HepG2 (cell line): Measurements from ENCODE around the gene RBM12. TPM values are rescaled to one million over a fixed set of nuclear protein-coding genes. Genes with fewer than 3 reads are reported as not detected.
A peak's percentile ranks its signal among the peaks of the same experiment; 100 is the strongest.

Experiments used
- ATAC-seq: fragments of 200-7000 bp; cut with Tn5 transposase; 3 replicates; pipeline ENCODE4 v1.9.1; 2020; ENCODE audit warnings: mild to moderate bottlenecking, moderate library complexity
- BruUV-seq: library from RNA; stranded (reverse); fragments of 400-500 nt; replicated peaks from 2 replicates; lab custom pipeline; 2021; lab: Mats Ljungman, UMichigan
- CTCF ChIA-PET: fragments of 300-600 bp; formaldehyde crosslinking; extraction: SDS; loops from one replicate; lab custom pipeline; 2021; ENCODE audit warnings: low total read pairs, inconsistent platforms, low intra/inter-chr PET ratio; lab: Yijun Ruan, JAX
- POLR2A ChIA-PET: fragments of 350-600 bp; sonication (Branson Sonifier 250); formaldehyde crosslinking; loops from one replicate; lab custom pipeline; 2020; ENCODE audit warnings: antibody characterized with exemption, inconsistent platforms; lab: Yijun Ruan, JAX
- DNase-seq: peaks from one replicate; pipeline ENCODE4 v3.0.0-alpha.2; 2015; ENCODE audit warnings: low spot score
- FAIRE-seq: peaks from 3 replicates; lab custom pipeline; 2011; peaks lifted over from hg19 to GRCh38; lab: Jason Lieb, UNC
- H2AFZ ChIP-seq: one replicate; pipeline ENCODE4 v1.6.1; 2011; ENCODE audit warnings: low read length, inconsistent platforms
- H3K27ac ChIP-seq: fragments of 300-600 bp; 3 replicates; pipeline ENCODE4 v1.8.0; 2011; ENCODE audit warnings: mixed run types, mild to moderate bottlenecking, mixed read lengths, low read length, inconsistent platforms; ENCODE audit not compliant: insufficient read depth; ENCODE audit errors: extremely low read length
- H3K27me3 ChIP-seq, 2 experiments: fragments of 200-600 bp in 1 of 2; 2 replicates in 1 of 2; 3 replicates in 1 of 2; pipeline versions ENCODE4 v1.6.0 to v1.8.0; 2011; ENCODE audit warnings: low read length in 2 of 2, mild to moderate bottlenecking in 2 of 2, moderate library complexity in 2 of 2, inconsistent platforms in 1 of 2; ENCODE audit not compliant: insufficient read depth in 2 of 2, control insufficient read depth in 1 of 2
- H3K36me3 ChIP-seq, 2 experiments: fragments of 200-600 bp in 1 of 2; replicated peaks in 1 of 2; 2 replicates in 1 of 2; 3 replicates in 1 of 2; pipeline versions ENCODE4 v1.5.1 to v1.8.0; 2011; ENCODE audit warnings: low read length in 2 of 2, inconsistent platforms in 1 of 2; ENCODE audit not compliant: insufficient read depth in 2 of 2, control insufficient read depth in 1 of 2
- H3K4me1 ChIP-seq: 2 replicates; pipeline ENCODE4 v1.5.1; 2012; ENCODE audit warnings: low read length, inconsistent platforms; ENCODE audit not compliant: insufficient read depth
- H3K4me2 ChIP-seq: 2 replicates; pipeline ENCODE4 v1.6.0; 2011; ENCODE audit warnings: low read depth, low read length, inconsistent platforms
- H3K4me3 ChIP-seq, 3 experiments: fragments of 200-600 bp in 1 of 3; sonication (generic), shearing (Covaris generic) in 1 of 3; replicated peaks in 1 of 3; 2 replicates each; pipeline ENCODE4 v1.5.1; 2011 to 2016; ENCODE audit warnings: low read length in 3 of 3, inconsistent platforms in 2 of 3, low read depth in 2 of 3, mild to moderate bottlenecking in 2 of 3, control low read depth in 1 of 3, mixed read lengths in 1 of 3; ENCODE audit not compliant: insufficient read depth in 1 of 3
- H3K79me2 ChIP-seq: one replicate; pipeline ENCODE4 v1.6.1; 2011; ENCODE audit warnings: low read length, inconsistent platforms; ENCODE audit not compliant: insufficient read depth
- H3K9ac ChIP-seq: 2 replicates; pipeline ENCODE4 v1.6.0; 2011; ENCODE audit warnings: mild to moderate bottlenecking, low read depth, low read length, inconsistent platforms; ENCODE audit not compliant: insufficient read depth
- H3K9me3 ChIP-seq: 2 replicates; pipeline ENCODE4 v1.5.1; 2012; ENCODE audit warnings: mild to moderate bottlenecking, low read length
- H4K20me1 ChIP-seq: 2 replicates; pipeline ENCODE4 v1.6.0; 2011; ENCODE audit warnings: inconsistent platforms, mild to moderate bottlenecking, low read length, moderate library complexity; ENCODE audit not compliant: insufficient read depth
- ARID4A ChIP-seq: sonication (generic); formaldehyde crosslinking; IDR thresholded peaks from 2 replicates; pipeline ENCODE4 v1.5.0; 2020; ENCODE audit warnings: mild to moderate bottlenecking, missing genetic modification reagents, borderline replicate concordance
- ARNT ChIP-seq: fragments of 450-650 bp; IDR thresholded peaks from 2 replicates; pipeline ENCODE4 v1.6.1; 2017
- CSRNP1 ChIP-seq: sonication (generic); formaldehyde crosslinking; IDR thresholded peaks from 2 replicates; pipeline ENCODE4 v1.8.1; 2023; ENCODE audit warnings: mild to moderate bottlenecking, missing genetic modification reagents
- HDAC2 ChIP-seq: sonication (generic); formaldehyde crosslinking; IDR thresholded peaks from 2 replicates; pipeline ENCODE4 v1.4.0; 2020; ENCODE audit warnings: missing genetic modification reagents
- MTF1 ChIP-seq: sonication (generic); formaldehyde crosslinking; IDR thresholded peaks from 2 replicates; pipeline ENCODE4 v1.5.0; 2020; ENCODE audit warnings: missing genetic modification reagents
- NFRKB ChIP-seq: fragments of 450-650 bp; IDR thresholded peaks from 2 replicates; pipeline ENCODE4 v1.6.1; 2017
- POGZ ChIP-seq: sonication (generic); formaldehyde crosslinking; IDR thresholded peaks from 2 replicates; pipeline ENCODE4 v1.4.0; 2020; ENCODE audit warnings: mild to moderate bottlenecking, missing genetic modification reagents
- REPIN1 ChIP-seq: sonication (generic); formaldehyde crosslinking; IDR thresholded peaks from 2 replicates; pipeline ENCODE4 v1.8.0; 2022; ENCODE audit warnings: missing genetic modification reagents, low read depth, mild to moderate bottlenecking, borderline replicate concordance
- SIN3A ChIP-seq: IDR thresholded peaks from 2 replicates; pipeline ENCODE4 v1.6.1; 2011; ENCODE audit warnings: low read depth, mild to moderate bottlenecking, control low read depth, low read length, borderline replicate concordance
- YEATS2 ChIP-seq: sonication (generic); formaldehyde crosslinking; IDR thresholded peaks from 2 replicates; pipeline ENCODE4 v1.4.0; 2020; ENCODE audit warnings: missing genetic modification reagents, borderline replicate concordance
- ZNF251 ChIP-seq: sonication (generic); formaldehyde crosslinking; IDR thresholded peaks from 2 replicates; pipeline ENCODE4 v1.9.0; 2021; ENCODE audit warnings: mild to moderate bottlenecking, missing genetic modification reagents
- ZNF33B ChIP-seq: sonication (generic); formaldehyde crosslinking; IDR thresholded peaks from 2 replicates; pipeline ENCODE4 v1.5.1; 2020; ENCODE audit warnings: mild to moderate bottlenecking, missing genetic modification reagents
- ZNF572 ChIP-seq: sonication (generic); formaldehyde crosslinking; IDR thresholded peaks from 2 replicates; pipeline ENCODE4 v1.5.1; 2020; ENCODE audit warnings: mild to moderate bottlenecking, missing genetic modification reagents
- WGBS: methylation state at CpG from one replicate; pipeline ENCODE4 v1.1.6; 2017; ENCODE audit warnings: low lambda C conversion rate; 5-methylcytosine and 5-hydroxymethylcytosine counted together
- in situ Hi-C: cut with HindIII; loops from 2 replicates; pipeline ENCODE4 v1.10.0; 2017; ENCODE audit warnings: low pct_unique_long_range_greater_than_20kb; ENCODE audit not compliant: extremely low pct_ligation_motif_present
- intact Hi-C: fragments of 100-400 bp; cut with micrococcal nuclease; formaldehyde crosslinking; loops from one replicate; pipeline ENCODE4 v1.10.0; 2022; ENCODE audit not compliant: unreplicated experiment
- polyA plus RNA-seq, 8 experiments: library from polyadenylated mRNA; depleted of rRNA in 3 of 8; stranded (reverse) in 7 of 8; unstranded in 1 of 8; fragments of >200 nt; fragmentation: Illumina TruSeq in 4 of 8; extraction: Trizol in 4 of 8; gene quantifications; 2 replicates each; pipeline versions ENCODE4 v1.2.1 to v1.2.3, GENCODE V29; 2011 to 2016; ENCODE audit warnings: low read depth in 4 of 8, missing spikeins in 1 of 8, mixed read lengths in 1 of 8; ENCODE audit not compliant: insufficient read depth in 1 of 8
- total RNA-seq, 5 experiments: library from RNA; depleted of rRNA; stranded (reverse); fragments of >200 nt; fragmentation: Illumina TruSeq; extraction: Trizol; gene quantifications; 2 replicates each; pipeline ENCODE4 v1.2.3, GENCODE V29; 2016; ENCODE audit warnings: low read depth in 1 of 5
- TF ChIP-seq, protein P1 (sequence below): sonication (generic); formaldehyde crosslinking; IDR thresholded peaks from 2 replicates; pipeline ENCODE4 v1.8.0; 2022; ENCODE audit warnings: missing genetic modification reagents, mild to moderate bottlenecking, moderate library complexity, borderline replicate concordance

RBM12 gene
- total and polyA plus RNA-seq, 2 of the 13 experiments (the other 11 are each of a cell fraction or from before 2014, with no cell fraction given), result 97.9 to 104 TPM

DNA sequence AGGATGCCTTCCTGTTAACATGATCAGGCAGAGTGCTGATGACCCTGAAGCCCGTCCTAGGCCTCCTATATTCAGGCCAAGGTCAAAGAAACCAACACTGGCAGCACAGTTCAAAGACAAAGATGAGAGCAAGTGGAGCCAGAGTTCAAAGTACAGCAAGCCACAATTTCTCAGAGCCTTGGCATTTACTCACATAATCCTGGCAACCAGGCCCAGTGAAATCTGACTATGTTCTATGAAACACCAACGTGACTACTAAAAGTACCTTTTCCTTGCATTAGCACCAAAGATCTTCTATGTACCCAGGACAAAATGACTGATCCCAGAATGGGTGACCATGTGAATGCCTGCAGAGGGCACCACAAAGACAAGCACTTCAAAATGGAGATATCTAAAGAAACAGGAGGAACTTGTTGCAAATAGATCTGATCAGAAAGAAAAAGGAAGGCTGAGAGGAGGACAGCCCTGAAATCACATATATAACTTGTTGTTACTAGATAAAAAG, 30.6 kb upstream of the RBM12 start (continued):
- TF ChIP-seq YEATS2 (CRISPR knock-in tag), result peak; percentile 51; the same call in 1 of the 2 replicates
- no peak for TF ChIP-seq ARNT
- peak; percentile 61; the same call in 1 of the 2 replicates for TF ChIP-seq POGZ (CRISPR knock-in tag)
- TF ChIP-seq, all 625 proteins: peak for 124

- POLR2A ChIA-PET, result interaction anchor here (1.1 kb wide), 1 partner anchor 30 kb away, joined by 3 read pairs; no protein-coding TSS in a partner anchor
- no TSS peak for BruUV-seq
- ATAC-seq (no peak), FAIRE-seq (no peak)
- intact Hi-C loops, result loop anchor here (10.0 kb wide), 2 partner anchors 195 to 225 kb away; no protein-coding TSS in a partner anchor
- no peaks in the 10 kb centered on the region for H3K27me3 ChIP-seq
- TF ChIP-seq REPIN1 (CRISPR knock-in tag) (no peak), MTF1 (CRISPR knock-in tag) (no peak), NFRKB (no peak), ARID4A (CRISPR knock-in tag) (no peak), ZNF251 (CRISPR knock-in tag) (no peak), CSRNP1 (CRISPR knock-in tag) (no peak), ZNF33B (CRISPR knock-in tag) (no peak), ZNF572 (CRISPR knock-in tag) (no peak), SIN3A (no peak), HDAC2 (no peak)
- TF ChIP-seq, protein P1, sequence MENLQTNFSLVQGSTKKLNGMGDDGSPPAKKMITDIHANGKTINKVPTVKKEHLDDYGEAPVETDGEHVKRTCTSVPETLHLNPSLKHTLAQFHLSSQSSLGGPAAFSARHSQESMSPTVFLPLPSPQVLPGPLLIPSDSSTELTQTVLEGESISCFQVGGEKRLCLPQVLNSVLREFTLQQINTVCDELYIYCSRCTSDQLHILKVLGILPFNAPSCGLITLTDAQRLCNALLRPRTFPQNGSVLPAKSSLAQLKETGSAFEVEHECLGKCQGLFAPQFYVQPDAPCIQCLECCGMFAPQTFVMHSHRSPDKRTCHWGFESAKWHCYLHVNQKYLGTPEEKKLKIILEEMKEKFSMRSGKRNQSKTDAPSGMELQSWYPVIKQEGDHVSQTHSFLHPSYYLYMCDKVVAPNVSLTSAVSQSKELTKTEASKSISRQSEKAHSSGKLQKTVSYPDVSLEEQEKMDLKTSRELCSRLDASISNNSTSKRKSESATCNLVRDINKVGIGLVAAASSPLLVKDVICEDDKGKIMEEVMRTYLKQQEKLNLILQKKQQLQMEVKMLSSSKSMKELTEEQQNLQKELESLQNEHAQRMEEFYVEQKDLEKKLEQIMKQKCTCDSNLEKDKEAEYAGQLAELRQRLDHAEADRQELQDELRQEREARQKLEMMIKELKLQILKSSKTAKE, result no peak
- TF ChIP-seq, all 625 proteins: peak for 0
- no peak overlapping the region for H3K9ac ChIP-seq
- H3K4me2 ChIP-seq, result no peak overlapping the region
- in situ Hi-C loops, result loop anchor here (5.0 kb wide), 1 partner anchor 137 kb away; no protein-coding TSS in a partner anchor
- CTCF ChIA-PET, result no interaction called here
- no peak overlapping the region for H3K27ac ChIP-seq
- H3K36me3 ChIP-seq, result peaks cover 15 to 31% of the 10 kb centered on the region in 2 experiments
- H3K79me2 ChIP-seq, result no peaks in the 10 kb centered on the region
- H3K4me3 ChIP-seq, result no peak overlapping the region
- H2AFZ ChIP-seq, result no peak overlapping the region
- 93% methylated on average over 4 of the region's 4 CpGs for WGBS
- no peak for DNase-seq
- H3K9me3 ChIP-seq, result peaks cover 9% of the 10 kb centered on the region
- H4K20me1 ChIP-seq, result no peaks in the 10 kb centered on the region
- H3K4me1 ChIP-seq, result peaks cover 13% of the 10 kb centered on the region
These were observed 25.6 kb upstream of the RBM12 start for GRCh38 chr20:35690265-35690664.
